Measurements from ENCODE around the gene IMMT. TPM values are rescaled to one million over a fixed set of nuclear protein-coding genes. Genes with fewer than 3 reads are reported as not detected.

Gene IMMT
- total RNA-seq, 4 donors from 2014 or later: 46.9 to 59.7 (median 56.1) TPM

- no peak for TF ChIP-seq CTCF (IDR thresholded peaks at IDR 0.05; ENCODE audit: low read depth)
These were observed 29.5 kb upstream of the IMMT start for GRCh38 chr2:86224645-86225355.

DNA sequence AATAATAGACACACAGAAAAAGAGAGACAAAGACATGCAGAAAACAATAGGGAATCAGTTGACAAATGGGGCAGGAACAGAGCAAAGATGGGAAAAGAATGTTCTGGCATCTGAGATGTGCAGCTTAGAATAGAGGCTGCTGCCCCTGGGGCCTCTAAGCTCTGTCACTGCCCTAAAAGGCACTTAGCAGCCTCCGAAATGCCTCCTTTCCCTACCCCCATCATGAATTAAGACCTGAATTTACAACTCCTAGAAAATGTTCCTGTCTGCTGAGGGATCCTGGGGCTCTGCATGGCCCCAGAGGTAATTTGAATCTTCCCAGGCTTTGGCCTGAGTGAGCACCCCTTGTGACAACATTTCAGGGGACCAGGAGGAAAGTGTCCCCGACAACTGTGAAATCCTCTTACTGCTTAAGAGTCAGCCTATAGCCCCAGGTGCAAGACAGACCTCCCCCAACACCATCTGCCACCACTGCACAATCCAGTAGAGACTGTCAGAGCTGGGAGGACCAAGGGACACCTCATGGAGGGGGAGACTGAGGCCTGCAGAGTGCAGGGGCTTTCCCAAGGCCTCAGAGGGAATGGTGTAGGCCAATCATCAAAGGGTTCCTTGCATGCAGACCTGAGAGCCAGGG is 28.8 kb upstream of the IMMT start:
- no peak for TF ChIP-seq CTCF (IDR thresholded peaks at IDR 0.05; ENCODE audit: low read depth)

DNA sequence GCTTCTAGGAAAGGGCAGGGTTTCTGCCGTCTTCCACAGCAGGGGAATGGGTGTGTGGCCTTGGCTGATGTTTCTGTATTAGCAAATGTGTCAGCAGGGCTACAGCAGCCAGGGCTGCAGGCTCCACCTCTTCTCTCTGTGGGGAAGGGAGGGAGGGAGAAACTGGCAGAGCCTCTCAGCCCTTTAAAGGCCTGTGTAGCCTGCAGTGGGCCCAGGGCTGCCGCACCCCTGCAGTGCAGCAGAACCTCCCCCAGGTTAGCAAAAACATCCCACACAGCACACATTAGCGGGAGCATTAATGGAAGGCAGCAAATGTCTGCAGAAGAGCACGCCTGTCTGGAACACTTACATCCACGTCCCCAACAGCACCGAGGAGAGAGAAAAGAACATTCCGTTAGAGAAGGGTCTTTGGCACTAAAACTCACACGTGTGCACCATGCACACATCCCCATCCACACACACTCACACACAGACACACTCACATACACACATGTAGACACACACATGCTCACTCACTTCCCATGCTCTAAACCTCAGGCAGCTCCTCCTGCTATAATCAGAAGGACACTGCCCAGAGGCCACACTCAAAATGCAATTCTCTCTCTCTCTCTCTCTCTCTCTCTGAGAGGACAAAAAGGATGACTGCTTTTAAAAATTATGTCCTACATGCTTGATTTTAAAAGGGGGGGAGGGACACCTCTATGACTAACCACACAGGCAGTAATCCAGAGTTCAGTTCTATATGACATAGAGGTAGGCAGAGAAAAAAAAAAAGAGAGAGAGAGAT is 28.1 kb upstream of the IMMT start:
- TF ChIP-seq CTCF (IDR thresholded peaks at IDR 0.05; ENCODE audit: low read depth): no peak

GRCh38 chr2:86221066-86221684 is 25.9 kb upstream of the IMMT start:
- no peak for TF ChIP-seq CTCF (IDR thresholded peaks at IDR 0.05; ENCODE audit: low read depth)

GRCh38 chr2:86219896-86220295 is 24.6 kb upstream of the IMMT start:
- no peak for TF ChIP-seq CTCF (IDR thresholded peaks at IDR 0.05; ENCODE audit: low read depth)

DNA sequence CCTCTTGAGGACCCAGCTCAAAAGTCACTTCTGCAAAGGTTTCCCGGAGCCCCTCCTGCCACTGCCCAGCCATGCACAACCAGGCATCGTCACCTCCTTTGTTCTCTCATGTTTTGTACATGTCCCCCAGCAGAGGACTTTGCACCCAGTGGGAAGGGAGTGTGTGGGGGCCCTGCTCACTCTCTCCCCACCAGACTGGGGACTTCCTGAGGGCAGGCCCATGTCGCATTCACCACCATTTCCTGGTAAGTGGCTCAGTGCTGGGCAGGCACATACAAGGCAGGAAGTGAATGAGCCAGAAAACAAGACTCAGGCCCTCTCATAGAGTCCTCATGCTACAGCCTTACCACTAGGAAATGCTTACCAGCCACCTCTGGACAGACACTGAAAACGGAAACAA is 22.9 kb upstream of the IMMT start:
- TF ChIP-seq CTCF (IDR thresholded peaks at IDR 0.05; ENCODE audit: low read depth): no peak

All from subcutaneous adipose tissue (tissue), 4 donors.